Measurements from ENCODE around the gene PACRG.

Gene PACRG

DNA sequence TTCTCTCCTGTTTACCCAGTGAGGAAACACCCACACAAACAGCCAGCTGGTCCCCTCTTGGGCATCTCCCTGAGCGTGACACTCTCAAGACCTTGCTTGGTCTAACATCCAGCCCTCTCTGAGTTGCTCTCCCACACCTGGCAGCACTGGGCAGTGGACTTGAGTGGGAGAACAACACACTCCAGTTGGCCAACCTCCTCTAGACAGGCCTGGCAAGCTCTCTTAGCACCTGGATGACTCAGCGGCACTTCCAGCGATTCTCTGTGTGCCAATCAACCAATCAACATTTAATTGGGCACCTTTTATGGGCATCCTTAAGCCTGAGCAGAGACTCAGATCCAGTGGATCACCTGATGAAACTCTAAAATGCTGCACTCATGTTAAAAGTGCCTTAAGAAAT is 610.2 kb downstream of the PACRG start:
- no peak for DNase-seq

DNA sequence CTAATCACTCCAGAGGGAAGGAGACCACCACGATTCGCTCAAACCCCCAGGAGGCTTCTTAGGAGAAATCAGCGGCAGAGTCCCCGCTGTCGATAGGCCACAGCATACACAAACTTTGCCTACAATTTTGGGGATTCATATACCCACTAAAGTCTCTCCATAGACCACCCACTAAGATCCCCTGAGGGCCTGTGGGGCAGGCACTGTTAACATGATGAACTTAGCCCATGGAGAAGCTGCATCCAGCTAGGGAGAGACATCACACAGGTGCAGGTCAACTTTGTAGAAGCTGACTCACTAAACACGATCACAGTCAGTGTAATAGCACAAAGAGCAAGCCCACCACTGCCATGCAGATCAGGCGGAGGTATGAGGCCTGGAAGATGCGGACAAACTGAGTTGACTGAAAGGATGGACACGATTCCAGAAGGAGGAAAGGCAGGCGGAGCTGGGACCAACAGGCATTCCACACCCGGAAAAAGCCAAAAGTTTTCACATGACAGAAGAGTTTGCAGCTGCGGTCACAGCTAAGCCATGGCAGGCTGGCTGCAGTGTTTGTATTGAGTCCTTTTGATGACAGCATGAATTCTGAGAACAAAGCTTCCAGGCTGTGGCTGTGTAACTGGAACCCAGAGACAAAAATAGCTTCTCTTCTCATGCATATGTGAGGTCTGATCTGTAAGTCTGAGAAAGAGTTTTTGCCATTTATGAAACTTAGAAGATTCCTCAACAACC is 611.1 kb downstream of the PACRG start:
- DNase-seq: peak; percentile 94

DNA sequence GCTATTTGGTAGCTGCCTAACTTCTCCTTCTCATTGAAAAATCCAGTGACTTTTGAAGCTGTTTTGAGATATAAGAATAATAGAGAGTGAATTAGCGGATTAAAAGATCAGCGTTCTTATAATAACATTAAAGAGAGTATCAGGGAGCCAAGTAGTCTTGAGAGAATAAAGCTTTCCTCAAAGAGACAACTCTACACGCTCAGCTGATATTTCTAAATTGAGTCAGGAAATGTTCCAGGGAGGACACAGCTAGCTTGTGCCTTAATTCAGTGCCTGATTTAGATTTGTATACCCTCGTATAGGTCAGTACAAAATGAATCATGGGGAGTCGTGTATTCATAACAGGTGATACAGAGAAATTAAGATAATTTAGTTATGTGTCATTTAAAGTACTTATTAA is 611.7 kb downstream of the PACRG start:
- DNase-seq: no peak

DNA sequence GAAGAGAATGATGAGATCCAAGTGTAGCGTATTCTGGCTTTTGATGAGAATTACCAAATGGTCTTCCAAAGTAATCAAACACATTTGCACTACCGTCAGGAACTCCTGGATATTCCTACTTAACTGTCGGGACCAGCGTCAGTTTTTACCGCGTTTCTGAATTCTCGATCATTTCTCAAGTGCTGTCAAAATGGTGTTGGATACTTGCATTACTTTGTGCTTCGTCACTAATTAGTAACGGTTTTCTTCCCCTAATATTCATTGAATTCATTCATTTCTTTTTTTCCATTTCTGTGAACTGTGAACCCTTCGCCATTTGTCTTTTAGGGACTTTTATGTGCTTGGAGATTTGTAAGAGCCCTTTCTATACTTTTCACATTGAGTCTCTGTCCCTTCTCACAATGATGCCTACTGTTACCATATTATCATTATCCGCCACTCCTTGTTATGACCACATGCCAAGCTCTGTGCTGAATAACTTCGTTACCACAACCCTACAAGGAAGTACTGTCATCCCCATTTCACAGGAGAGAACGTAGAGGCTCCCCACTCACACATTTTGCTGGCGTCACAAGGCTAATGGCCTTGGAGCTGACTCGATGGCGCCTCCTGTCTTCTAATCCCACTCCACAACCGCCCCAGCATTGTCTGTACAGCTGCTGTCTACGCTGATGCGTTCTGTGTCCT is 612.6 kb downstream of the PACRG start:
- no peak for DNase-seq

DNA sequence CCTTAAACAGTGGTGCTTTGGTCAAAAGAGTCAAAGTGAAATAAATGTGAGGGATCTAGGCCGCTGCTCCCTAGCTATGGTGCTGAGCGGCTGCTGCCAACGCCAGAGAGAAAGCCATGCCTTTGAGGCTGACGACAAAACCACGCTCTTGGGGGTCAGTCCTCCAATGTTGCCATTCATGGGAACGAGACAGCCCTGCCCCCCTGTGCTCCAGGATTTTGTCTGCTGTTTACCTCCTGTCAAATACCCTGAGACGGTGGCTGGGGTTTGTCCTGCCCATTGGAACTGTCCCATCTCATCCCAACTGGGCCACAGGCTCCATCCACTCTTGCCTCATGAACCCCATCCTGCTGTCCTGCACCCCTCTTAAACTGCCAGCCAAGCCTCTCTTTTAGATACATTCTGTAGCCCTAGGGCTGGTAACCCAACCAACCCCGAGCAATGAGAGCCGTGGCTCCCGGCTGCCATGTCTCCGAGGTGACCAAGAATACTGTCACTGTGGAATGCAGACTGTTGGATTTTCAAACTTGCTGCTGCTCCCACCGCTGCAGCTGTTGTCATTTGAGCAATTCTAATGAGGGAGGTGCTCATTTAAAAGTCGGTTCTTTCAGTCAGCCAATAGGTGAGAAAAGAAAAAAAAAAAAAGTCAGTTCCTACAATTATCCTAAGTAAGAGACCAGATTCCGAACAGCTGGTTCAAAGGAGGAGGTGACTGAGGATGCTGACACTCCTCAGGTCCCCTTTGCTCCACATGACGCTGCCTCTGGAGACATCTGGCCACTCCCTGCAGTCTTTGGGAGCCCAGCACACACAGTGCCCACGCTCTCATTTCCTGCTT is 613.7 kb downstream of the PACRG start:
- DNase-seq: no peak

DNA sequence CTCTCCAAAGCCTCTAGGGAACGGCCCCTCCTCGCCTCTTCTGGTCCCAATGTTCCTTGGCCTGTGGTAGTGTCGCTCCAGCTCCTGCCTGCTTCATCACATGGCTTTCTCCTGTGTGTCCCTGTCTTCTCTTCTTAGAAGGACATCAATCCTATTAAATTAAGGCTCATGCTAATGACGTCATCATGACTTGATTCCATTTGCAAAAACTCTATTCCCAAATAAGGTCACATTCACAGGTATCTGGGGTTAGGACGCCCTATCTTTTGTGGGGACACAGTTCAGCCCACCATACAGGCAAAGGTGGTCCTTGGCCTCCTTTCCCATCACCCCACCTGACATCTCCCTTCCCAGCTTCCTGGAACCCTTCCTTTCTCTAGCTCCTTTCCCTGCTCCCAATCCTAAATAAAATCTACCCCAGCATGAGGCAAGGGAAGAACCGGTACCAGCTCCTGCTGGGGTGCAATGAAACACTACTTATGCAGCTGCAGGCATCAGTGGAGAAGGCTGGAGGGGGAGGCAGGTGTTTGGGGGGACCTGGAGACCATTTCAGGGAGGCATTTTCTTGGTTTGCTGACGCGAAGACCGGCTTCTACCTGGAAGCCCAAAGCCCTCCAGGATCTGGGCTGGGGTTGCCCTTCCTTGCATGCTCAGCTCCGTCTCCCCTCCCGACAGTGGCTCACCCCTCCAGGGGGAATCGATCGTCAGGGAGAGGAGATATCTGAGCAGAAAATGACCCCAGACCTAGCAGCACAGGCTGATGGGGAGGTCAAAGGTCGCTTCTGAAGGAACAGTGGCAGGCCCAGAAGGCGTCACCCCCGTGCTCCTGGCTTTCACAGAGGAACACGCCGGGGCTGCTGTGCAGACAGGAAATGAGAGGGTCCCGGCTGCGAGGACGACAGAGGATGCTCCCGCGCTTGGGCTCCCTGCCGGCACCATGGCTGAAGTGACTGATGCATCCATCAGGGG is 615.1 kb downstream of the PACRG start:
- no peak for DNase-seq

DNA sequence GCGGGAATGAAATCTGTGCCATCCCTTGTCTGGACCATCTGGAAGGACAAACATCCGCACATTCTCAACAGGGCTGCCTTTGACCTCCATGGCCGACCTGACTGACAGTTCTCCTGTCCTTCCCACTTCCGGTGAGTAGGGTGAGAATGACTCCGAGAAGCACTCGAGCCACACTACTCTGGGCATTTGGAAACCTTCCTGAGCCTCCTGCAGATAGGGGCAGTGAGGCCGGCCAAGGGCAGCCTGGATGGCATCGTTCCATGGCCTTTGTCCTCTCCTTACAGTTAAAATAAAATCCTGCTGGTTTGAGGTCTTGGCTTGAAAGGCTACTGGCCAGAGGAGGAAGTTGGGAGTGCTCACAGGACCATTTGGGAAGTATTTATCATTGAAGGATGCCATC is 615.8 kb downstream of the PACRG start:
- DNase-seq: no peak

DNA sequence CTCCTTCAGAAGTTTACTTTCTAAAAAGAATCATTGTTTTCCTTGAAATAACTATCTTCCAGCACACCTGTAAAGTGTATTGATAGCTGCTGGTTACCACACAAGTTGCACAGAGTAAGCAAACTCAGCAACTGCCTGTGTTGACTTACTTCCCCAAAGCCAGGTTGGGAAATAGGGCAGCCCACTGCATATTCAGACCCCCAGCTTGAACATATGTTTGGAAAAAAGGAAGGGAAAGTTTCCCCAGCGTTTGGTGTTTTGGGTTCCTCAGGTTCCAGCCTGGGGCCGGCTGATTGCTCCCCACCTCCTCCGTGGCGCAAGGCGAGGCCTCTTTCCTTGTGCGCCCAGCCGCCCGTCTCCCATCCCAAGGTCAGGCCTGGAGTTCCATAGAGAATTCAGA is 616.6 kb downstream of the PACRG start:
- DNase-seq: no peak

DNA sequence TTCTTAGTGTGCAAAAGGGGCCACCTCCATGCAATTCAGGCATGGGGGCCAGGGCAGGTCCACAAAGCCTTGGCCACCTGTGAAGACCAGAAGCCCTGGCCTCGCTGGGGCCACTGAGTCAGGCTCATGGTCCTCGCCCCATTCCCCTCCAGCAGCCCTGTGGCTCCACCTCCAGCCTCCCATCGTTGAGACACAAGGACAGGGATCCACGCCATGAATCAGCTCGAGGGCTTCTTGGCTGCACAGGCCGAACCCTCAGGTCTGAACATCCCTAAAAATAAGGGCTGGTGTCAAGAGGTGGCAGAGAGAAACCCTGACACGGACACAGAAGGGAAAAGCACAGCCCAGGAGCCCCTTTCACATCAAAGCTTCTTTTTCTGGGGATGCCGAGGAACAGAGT is 618.2 kb downstream of the PACRG start:
- no peak for DNase-seq

DNA sequence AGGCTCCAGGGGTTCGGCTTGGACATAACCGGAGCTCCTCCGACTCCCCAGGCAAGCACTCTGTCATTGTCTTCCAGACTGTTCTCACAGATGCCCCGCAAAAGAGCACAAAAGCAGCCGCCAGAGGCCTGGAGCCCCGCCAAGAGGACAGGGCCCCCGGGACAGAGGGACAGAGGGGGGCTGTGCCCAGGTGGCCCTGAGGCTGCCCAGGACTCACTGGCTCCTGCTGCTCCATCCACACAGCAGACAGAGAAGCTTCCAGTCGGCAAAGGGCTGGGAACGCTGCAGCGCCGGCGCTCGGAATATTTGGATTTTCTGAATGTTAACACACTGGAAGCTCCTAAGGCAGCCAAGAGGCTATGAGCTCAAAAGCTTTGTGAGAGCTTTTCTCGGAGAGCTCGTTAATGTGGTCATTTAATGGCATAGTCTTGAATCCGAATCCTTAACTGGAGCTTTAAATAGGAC is 618.8 kb downstream of the PACRG start:
- DNase-seq: no peak

DNA sequence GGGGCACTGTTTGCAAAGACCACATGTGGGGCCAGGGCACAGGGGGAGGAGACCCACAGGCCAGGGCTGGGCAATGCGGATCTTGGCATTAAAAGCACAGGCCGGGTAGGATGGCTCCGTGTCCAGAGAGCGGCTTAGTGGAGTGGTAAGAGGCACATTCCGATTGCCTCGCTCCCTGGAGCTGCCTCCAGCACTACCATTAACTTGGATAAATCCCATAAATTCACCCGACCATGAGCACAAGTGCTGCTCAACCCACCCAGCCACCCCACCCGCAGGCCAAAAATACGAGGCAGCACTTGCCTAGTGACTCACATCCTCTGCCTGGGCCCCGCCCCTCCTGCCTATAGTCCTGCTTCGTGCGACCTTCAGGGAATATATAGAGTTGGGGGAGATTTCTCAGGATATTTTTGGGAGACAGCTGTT is 619.3 kb downstream of the PACRG start:
- no peak for DNase-seq

DNA sequence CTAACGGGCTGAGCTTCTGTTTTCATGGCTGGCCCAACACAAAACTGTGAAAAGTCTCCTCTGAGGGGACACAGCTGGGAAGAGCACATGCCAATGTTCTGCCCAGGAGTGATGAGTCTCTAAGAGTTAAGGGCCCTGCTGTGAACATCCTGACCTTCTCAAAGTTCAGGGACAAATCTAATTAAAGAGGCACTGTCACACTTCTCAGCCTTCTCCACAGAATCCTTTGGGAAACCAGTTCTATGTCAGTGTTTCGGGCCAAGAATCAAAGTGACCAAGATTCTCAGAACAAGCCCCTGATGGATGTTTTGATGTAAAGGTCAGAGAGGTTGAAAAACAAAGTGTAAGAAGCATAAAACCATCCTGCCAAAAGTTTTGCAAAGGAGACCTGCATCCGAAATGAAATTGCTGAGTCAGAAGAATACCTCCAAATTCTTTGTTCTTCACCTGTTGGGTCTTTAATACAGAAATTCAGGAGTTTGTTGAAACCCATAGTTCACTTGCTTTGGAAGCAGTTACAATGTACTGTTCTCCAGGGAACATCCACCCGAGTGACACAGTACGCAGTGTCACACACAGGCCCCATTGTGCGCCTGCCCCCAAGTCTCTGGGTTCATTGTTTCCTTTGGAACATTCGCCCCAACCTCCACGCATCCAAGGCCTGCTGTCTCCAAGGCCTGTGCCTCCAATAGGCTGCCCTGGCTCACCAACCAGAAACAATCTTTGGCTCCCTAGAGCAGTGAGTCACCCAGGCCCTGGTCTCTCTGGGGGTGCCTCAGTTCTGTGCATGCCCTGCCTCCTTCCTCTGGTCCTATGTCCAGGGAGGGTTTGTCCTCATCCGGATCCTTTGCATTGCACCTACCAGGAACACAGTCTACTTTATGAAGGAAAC is 621.3 kb downstream of the PACRG start:
- DNase-seq: no peak

DNA sequence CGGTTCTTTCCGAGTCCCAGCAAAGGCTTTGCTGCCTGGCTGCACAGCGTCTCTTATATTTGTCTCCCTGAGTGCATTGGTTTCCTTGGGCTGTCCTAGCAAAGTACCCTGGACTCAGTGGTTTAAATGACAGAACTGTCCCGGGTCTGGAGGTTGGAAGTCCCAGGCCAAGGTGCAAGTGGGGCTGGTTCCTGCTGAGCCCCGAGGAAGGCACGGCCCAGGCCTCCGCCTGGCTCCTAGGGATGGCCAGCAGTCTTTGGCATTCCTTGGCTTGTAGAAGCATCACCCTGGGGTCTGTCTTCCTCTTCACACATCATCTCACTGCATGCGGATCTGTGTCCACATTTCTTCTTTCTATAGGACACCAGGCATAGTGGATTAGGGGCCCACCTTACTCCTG is 621.9 kb downstream of the PACRG start:
- no peak for DNase-seq

DNA sequence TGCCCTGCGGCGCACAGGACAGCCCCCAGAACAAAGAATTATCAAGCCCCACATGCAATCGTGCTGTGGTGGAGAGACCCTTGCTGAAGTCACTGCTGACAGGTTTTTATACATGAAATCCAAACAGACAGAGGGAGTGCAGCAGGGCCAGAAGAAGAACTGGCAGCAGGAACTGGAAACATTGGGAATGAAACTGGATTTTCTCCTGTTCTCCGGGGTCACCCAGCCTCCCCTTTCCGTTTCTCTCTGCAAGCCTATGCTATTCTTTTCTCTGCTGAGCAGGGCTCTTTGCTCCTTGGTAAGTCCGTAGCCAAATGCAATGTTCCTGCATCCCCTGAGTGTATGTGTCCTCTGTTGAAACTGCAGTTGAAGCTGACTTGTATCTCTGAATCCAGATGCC is 623.2 kb downstream of the PACRG start:
- no peak for DNase-seq

DNA sequence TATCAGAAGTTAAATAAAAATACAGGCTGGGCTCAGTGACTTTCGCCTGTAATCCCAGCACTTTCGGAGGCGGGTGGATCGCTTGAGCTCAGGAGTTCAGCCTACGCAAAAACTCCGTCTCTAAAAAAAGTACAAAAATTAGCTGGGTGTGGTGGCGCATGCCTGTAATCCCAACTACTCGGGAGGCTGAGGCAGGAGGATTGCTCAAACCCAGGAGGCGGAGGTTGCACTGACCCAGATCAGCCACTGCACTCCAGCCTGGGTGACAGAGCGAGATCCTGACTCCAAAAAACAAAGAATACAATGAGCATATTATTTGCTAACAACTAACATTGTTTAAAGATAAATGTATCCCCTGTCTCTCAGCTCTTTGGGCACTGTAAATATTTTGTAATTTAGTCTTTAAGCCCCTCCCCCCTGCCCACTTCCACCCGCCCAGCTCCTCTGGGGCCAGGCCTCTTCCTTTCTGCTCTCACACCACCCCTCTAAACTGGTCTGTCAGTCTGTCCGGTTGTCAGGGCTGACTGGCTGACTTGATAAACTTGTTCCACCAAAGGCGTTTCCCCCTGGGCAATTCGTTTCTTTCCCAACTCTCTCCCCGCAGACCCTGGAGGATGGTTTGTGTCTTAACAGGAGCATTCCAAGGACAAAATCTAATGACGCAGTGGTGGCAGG is 624.4 kb downstream of the PACRG start:
- DNase-seq: no peak

DNA sequence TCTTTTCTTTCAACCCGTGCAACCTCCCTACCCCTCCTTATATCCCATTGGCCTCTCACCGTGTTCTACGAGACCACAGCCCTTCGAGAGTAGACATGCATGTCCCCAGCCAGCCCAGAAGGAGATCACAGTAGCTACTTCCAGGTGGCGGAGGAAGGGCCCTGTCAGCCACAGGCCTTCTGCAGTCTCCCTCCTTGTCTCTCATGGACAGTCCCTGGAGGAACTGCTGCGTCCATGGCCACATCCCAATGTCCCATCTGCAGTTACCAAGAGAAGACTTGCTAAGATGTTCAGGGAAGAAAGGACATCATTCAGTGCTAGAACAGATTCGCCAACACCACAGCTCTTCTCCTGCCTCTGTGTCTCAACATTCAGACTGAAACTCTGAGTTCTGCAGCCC is 625.2 kb downstream of the PACRG start:
- DNase-seq: no peak

DNA sequence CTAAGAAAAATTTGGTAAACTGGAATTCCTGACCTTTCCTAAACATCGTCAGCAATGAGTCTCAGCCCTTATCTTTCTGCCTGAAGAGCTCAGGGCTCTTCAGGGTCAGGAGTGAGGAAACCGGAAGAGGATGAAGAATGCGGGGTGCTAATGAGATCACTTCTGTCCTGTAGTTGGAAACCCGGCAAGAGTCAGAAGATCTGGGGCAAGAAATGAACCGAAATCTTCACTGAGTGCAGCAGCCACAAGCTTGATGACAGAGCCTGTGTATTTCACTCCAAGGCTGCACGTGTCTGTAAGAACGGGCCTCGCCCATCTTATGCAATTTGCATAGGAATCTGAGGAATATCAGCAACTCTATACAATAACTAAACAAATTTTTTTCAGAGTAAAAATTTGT is 626.3 kb downstream of the PACRG start:
- DNase-seq: peak; percentile 17

DNA sequence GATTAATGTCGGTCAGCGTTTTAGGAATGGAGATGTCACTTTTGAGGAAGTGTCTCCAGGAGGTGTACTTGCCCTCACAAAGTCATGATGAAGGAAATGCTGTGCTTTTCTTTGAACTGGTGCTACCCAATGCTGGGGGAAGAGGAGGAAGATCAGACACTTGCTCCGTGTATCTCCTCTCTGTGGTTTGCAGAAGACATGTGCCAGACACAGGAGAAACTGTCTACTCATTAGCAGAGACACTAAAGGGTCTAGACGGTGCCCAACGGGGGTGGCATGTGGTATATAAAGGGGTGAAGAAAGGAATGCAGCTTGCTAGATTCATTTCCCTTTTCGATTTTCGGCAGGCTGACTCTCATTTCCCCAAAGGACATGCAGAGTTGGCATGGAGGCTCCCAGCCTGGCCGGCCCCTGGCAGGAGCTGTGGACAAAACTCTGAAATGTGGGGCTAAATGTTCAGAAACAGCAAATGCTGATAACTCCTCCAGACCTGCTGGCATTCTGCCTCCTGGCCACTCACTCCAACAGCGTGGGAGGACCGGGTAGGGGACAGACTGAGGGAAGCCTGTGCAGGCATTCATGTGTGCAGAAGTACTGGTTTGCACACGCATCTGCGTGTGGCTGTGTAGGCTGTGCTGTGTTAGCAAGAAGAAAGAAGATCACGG is 627.1 kb downstream of the PACRG start:
- no peak for DNase-seq

DNA sequence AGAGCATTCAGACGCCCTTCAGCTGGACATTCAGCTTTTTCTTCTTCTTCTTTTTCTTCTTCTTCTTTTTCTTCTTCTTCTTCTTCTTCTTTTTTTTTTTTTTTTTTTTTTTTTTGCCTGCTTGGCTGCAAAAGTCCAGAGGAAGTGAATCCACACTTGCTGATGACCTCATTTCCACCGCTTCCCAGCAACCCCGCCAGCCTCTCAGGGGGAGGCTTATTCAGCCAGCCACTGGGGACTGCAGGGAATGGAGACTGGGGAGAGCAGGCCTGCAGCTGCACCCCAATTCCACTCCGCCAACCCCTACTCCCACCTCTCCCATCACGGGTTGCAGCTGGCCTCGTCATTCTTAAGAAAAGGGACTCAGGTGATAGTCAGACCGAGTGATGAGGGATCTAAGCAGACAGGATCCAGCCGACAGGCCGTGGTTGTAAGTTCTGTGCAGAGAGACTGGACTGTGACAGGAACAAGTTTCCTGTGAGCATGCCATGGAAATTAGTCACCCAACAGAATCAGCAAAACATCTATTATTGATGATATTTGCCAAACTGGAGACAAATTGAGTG is 627.7 kb downstream of the PACRG start:
- peak; percentile 78 for DNase-seq

DNA sequence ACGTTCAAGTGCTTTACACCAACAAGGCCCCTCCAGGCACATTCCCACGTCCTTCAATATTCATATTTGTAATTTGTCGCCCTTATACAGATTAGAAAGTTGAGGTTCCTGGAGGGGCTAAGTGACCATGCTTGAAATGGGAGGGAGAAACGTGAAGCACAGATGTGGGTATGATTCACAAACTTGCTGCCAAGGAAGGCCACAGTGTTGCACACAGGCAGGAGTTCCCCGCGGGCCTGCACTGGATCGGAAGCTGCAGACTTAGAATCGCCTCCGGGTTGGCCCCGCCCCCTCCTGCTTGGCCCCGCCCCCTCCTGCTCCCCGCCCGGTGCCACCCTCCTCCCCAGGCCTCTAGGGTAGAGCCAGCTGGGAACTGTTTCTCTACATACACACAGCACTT is 628.5 kb downstream of the PACRG start:
- DNase-seq: peak; percentile 76

Measured in fibroblast of skin of back (primary cell).